ENCODE data around the gene NUP214. TPM values are rescaled to one million over a fixed set of nuclear protein-coding genes. Genes with fewer than 3 reads are reported as not detected.
"Not testable (repeated sequence)": the region's sequence is repeated elsewhere in the genome, so short reads cannot be mapped to it uniquely, and the experiment has no call there.

The NUP214 gene
- total RNA-seq, 2 experiments from 2014 or later: 43.8 to 51.3 TPM

DNA sequence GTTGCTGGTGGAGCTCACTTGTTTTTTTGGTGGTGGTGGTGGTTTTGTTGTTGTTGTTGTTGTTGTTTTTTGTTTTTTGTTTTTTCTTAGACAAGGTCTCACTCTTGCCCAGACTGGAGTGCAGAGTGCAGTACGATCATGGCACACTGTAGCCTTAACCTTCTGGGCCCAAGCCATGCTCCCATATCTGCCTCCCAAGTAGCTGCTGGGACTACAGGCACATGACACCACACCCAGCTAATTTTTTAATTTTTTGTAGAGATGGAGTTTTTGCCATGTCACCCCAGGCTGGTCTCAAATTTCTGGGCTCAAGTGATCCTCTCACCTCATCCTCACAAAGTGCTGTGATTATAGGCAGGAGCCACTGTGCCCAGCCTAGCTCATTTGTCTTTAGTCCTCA is 53.5 kb downstream of the NUP214 start:
- H3K9me3 Mint-ChIP-seq: no peaks in the 10 kb centered on the region
- ChIA-PET CTCF (interaction anchor here (0.7 to 8.4 kb wide), 10 partner anchors 13 to 156 kb away, joined by 3 to 126 read pairs (median 6); no protein-coding TSS in a partner anchor), POLR2A (interaction anchor here (1.2 kb wide), 1 partner anchor 100 kb away, joined by 5 read pairs; no protein-coding TSS in a partner anchor)
- H3K27ac Mint-ChIP-seq: no peak overlapping the region
- H3K27me3 Mint-ChIP-seq: no peaks in the 10 kb centered on the region
- H3K4me1 Mint-ChIP-seq: peaks cover 5% of the 10 kb centered on the region
- DNase-seq: no peak
- H3K36me3 Mint-ChIP-seq (ENCODE audit: low read depth): peaks cover 58% of the 10 kb centered on the region
- no peak overlapping the region for H3K4me3 Mint-ChIP-seq

DNA sequence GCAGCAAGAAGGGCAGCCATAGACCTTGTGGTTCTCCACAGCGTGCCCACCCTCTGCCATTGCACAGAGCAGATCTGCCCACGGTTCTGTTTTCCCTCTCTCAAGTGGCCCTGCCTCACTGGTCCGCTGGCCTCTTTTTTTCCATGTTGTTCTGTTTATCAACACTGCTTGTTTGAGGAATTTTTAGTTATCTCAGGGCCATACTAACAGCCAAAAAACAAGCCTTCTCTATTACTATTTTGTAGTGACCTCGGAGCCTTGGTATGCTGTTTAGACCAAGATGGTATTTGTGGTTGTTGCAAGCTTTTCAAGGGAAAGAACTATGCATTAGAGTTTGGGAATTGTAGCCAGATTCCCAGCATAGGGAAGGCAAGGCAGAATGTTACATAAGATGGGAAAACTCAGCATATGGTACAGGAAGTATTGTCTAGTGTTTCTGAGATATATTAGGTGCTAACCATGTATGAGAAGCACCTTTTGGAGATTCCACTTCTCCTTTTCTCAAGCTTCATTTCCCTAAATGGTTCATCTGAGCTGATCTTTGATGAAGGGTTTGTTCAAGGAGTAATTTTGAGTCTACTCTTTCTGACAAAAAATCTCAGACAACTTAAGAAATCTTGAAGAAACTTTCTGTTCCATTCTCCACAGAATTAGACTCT is 54.3 kb downstream of the NUP214 start:
- peaks cover 5% of the 10 kb centered on the region for H3K4me1 Mint-ChIP-seq
- peaks cover 54% of the 10 kb centered on the region for H3K36me3 Mint-ChIP-seq (ENCODE audit: low read depth)
- ChIA-PET CTCF (interaction anchor here (0.8 to 8.4 kb wide), 12 partner anchors 9 to 171 kb away, joined by 3 to 126 read pairs (median 5); partner anchors contain the start of gene NUP214), POLR2A (interaction anchor here (1.1 to 1.2 kb wide), 2 partner anchors 76 to 99 kb away, joined by 5 read pairs; no protein-coding TSS in a partner anchor)
- DNase-seq: no peak
- no peaks in the 10 kb centered on the region for H3K27me3 Mint-ChIP-seq
- H3K9me3 Mint-ChIP-seq: no peaks in the 10 kb centered on the region
- no peak overlapping the region for H3K4me3 Mint-ChIP-seq
- H3K27ac Mint-ChIP-seq: no peak overlapping the region

DNA sequence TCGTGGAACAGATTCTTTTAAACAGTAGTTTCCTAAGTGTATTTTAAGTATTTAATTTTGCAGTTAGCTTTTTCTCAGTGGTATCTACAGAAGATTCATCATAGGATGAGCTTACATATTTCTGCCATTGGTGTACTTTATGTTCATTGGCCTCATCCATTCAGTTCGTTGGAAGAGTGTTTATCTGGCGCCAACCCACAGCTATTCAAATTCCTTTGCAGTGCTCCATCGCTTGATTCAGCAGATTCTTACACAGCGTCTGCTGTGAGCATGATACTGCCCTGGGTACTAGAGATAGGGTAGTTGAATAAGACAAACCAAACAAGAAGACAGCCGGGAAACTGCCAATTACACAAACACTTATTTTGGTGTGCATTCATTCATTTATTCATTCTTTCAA is 55.1 kb downstream of the NUP214 start:
- Mint-ChIP-seq H3K9me3 (no peaks in the 10 kb centered on the region), H3K27me3 (no peaks in the 10 kb centered on the region), H3K36me3 (ENCODE audit: low read depth) (peaks cover 49% of the 10 kb centered on the region), H3K27ac (no peak overlapping the region), H3K4me1 (peaks cover 3% of the 10 kb centered on the region), H3K4me3 (no peak overlapping the region)
- no peak for DNase-seq
- ChIA-PET CTCF (interaction anchor here (0.8 to 8.4 kb wide), 11 partner anchors 10 to 170 kb away, joined by 3 to 126 read pairs (median 5); partner anchors contain the start of gene NUP214), POLR2A (interaction anchor here (1.1 kb wide), 1 partner anchor 76 kb away, joined by 5 read pairs; no protein-coding TSS in a partner anchor)

DNA sequence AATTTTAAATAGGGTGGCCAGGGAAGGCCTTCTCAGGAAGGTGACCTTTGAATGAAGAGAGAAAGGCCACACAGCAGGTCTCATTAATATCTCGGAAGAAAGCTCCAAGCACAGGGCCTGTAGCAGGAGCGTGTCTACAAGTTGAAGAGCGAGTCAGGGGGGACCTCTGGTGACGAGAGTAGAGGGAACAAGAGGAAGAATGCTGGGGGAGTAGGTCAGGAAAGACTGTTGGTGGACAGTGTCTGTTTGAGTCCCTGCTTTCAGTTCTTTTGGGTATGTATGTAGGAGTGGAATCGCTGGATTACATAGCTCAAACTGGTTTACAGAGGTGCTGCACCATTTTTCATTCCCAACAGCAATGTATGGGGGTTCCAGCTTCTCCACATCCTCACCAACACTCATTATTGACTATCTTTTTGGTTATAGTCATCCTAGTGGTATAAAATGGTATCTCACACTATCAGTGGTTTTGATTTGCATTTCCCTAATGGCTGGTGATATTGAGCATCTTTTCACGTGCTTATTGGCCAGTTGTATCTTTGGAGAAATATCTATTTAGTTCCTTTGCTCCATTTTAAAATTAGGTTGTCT is 55.8 kb downstream of the NUP214 start:
- POLR2A ChIA-PET: interaction anchor here (1.1 kb wide), 1 partner anchor 75 kb away, joined by 5 read pairs; no protein-coding TSS in a partner anchor
- peaks cover 46% of the 10 kb centered on the region for H3K36me3 Mint-ChIP-seq (ENCODE audit: low read depth)
- no peak overlapping the region for H3K27ac Mint-ChIP-seq

DNA sequence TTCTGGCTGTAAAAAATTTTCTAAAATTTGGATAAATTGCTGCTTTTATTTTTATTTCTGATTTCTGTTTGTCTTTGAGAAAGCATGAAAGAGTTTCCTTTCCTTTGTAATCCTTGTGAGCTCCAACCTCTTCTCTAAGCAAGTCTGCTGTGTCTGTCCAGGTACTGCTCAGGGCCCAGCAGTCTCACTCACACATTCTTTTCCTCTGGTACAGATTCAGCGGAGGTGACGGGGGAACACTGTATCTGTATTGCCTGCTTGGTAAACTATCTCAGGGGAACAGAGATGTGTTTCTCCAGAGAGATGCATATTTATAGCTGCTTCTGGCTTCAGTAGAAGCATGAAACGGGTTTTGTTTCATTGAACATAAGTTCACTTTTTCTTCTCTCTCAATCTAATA is 60.5 kb downstream of the NUP214 start:
- ChIA-PET CTCF (interaction anchor here (1.4 kb wide), 1 partner anchor 150 kb away, joined by 3 read pairs; no protein-coding TSS in a partner anchor), POLR2A (no interaction called here)
- no peak overlapping the region for H3K4me3 Mint-ChIP-seq
- peaks cover 52% of the 10 kb centered on the region for H3K36me3 Mint-ChIP-seq (ENCODE audit: low read depth)
- H3K27ac Mint-ChIP-seq: no peak overlapping the region
- DNase-seq: no peak
- no peaks in the 10 kb centered on the region for H3K9me3 Mint-ChIP-seq
- no peaks in the 10 kb centered on the region for H3K27me3 Mint-ChIP-seq
- peaks cover 3% of the 10 kb centered on the region for H3K4me1 Mint-ChIP-seq

More for the DNA sequence above, 55.8 kb downstream of the NUP214 start:
- Mint-ChIP-seq H3K27me3 (no peaks in the 10 kb centered on the region), H3K4me3 (no peak overlapping the region), H3K4me1 (peaks cover 3% of the 10 kb centered on the region), H3K9me3 (no peaks in the 10 kb centered on the region)
- no peak for DNase-seq
- CTCF ChIA-PET: interaction anchor here (1.2 to 8.4 kb wide), 8 partner anchors 14 to 230 kb away, joined by 3 to 126 read pairs (median 6); no protein-coding TSS in a partner anchor

DNA sequence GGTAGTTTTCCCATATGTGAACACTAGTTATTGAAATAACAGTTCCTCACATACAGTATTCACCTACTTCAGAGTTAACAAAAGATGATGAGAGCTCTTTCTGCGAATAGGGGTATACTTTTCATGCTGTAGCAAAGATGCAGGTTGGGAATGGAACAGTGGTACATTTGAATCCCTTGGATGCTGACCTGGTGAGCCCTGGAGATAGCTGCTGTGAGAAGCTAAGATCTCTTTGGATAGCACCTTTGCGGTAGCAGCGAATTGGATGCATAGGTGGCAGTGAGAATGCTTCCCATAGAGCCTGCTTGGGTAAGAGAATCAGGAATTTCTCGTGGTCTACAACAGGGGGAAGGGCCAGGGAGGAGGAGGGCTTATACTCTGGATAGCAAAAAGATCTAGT is 61.2 kb downstream of the NUP214 start:
- Mint-ChIP-seq H3K4me3 (no peak overlapping the region), H3K27me3 (no peaks in the 10 kb centered on the region), H3K9me3 (no peaks in the 10 kb centered on the region), H3K36me3 (ENCODE audit: low read depth) (peaks cover 49% of the 10 kb centered on the region), H3K27ac (no peak overlapping the region), H3K4me1 (peaks cover 3% of the 10 kb centered on the region)
- DNase-seq: no peak
- POLR2A ChIA-PET: no interaction called here
- CTCF ChIA-PET: no interaction called here

DNA sequence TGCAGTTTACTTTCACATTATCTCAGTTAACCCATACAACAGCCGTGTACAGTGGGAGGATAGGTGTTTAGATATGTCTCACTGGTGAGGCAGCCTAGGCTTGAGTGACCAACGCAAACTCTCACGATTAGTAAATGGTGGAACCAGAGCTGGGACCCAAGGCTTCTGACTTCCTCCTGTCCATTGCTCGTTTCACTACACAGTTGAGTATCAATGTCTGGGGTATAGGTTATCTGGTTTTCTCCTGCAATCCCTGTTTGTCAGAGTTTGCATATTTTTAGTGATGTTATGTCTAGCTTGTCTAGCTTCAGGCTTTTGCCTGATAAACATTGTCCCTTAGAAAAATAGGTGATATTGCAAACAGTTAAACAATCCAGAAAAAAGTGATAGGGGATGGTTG is 62.6 kb downstream of the NUP214 start:
- Mint-ChIP-seq H3K27me3 (no peaks in the 10 kb centered on the region), H3K9me3 (no peaks in the 10 kb centered on the region), H3K36me3 (ENCODE audit: low read depth) (peaks cover 44% of the 10 kb centered on the region), H3K4me3 (no peak overlapping the region), H3K27ac (no peak overlapping the region), H3K4me1 (peaks cover 3% of the 10 kb centered on the region)
- CTCF ChIA-PET: no interaction called here
- DNase-seq: no peak
- POLR2A ChIA-PET: no interaction called here

DNA sequence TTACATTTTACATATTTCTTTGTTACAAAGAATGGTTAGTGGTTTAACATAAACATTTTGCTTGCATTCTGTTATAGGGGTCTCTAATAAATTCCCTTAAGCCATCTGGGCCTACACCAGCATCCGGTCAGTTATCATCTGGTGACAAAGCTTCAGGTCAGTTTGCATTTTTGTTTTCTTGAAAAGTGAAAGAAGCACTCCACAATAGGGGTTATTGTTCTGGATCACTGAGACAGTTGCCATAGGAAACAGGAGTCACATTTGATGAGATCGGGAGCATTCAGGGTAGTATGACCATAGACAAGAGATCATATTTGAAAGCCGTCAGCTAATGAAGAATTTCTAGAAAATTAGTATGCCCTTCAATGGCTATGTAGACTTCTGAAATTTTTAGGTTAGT is 63.6 kb downstream of the NUP214 start:
- ChIA-PET POLR2A (no interaction called here), CTCF (no interaction called here)
- Mint-ChIP-seq H3K27me3 (no peaks in the 10 kb centered on the region), H3K9me3 (no peaks in the 10 kb centered on the region), H3K36me3 (ENCODE audit: low read depth) (peaks cover 47% of the 10 kb centered on the region), H3K27ac (no peak overlapping the region), H3K4me3 (no peak overlapping the region), H3K4me1 (peaks cover 3% of the 10 kb centered on the region)
- no peak for DNase-seq

DNA sequence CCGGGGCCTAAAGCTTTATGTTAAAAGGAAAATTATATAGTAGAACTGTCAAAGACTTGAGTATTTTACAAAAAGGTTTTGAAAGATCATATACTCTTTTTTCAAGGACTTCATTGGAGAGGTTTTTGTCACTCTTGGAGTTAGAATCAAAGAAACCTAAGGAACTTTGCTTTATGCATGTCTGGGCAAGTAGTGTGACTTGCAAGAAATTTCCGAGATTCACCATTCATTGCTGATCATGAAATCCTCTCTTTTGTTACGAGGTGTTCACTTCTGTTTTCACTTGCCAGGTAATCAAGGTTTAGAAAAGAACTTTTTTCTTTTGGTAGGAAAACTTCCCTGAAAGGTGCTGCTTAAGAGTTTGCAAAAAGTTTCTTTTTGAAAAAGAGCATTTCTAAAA is 64.8 kb downstream of the NUP214 start:
- peaks cover 3% of the 10 kb centered on the region for H3K4me1 Mint-ChIP-seq
- H3K27ac Mint-ChIP-seq: no peak overlapping the region
- DNase-seq: no peak
- H3K36me3 Mint-ChIP-seq (ENCODE audit: low read depth): peaks cover 56% of the 10 kb centered on the region
- H3K4me3 Mint-ChIP-seq: no peak overlapping the region
- H3K9me3 Mint-ChIP-seq: no peaks in the 10 kb centered on the region
- CTCF ChIA-PET: interaction anchor here (1.1 kb wide), 1 partner anchor 12 kb away, joined by 4 read pairs; no protein-coding TSS in a partner anchor
- POLR2A ChIA-PET: interaction anchor here (0.7 to 1.4 kb wide), 2 partner anchors 66 to 338 kb away, joined by 3 read pairs; no protein-coding TSS in a partner anchor
- no peaks in the 10 kb centered on the region for H3K27me3 Mint-ChIP-seq

DNA sequence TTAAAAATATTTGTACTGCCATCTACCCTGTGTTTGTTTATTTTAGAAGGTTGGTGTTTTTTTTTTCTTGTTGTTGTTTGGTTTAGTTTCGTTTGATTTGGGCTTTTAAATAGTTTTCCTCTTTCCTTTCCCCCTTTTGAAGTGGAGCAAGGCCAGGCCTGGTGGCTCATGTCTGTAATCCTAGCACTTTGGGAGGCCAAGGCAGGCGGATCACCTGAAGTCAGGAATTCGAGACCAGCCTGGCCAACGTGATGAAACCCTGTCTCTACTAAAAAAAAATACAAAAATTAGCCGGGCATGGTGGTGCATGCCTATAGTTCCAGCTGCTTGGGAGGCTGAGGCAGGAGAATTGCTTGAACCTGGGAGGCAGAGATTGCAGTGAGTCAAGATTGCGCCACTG is 65.6 kb downstream of the NUP214 start:
- H3K27me3 Mint-ChIP-seq, DNase-seq, H3K9me3 Mint-ChIP-seq, H3K4me1 Mint-ChIP-seq, H3K4me3 Mint-ChIP-seq, H3K27ac Mint-ChIP-seq: not testable (repeated sequence)
- peaks cover 56% of the 10 kb centered on the region for H3K36me3 Mint-ChIP-seq (ENCODE audit: low read depth)
- ChIA-PET CTCF (interaction anchor here (0.9 to 1.3 kb wide), 2 partner anchors 14 to 145 kb away, joined by 3 to 4 read pairs; no protein-coding TSS in a partner anchor), POLR2A (interaction anchor here (1.4 kb wide), 1 partner anchor 65 kb away, joined by 3 read pairs; no protein-coding TSS in a partner anchor)

DNA sequence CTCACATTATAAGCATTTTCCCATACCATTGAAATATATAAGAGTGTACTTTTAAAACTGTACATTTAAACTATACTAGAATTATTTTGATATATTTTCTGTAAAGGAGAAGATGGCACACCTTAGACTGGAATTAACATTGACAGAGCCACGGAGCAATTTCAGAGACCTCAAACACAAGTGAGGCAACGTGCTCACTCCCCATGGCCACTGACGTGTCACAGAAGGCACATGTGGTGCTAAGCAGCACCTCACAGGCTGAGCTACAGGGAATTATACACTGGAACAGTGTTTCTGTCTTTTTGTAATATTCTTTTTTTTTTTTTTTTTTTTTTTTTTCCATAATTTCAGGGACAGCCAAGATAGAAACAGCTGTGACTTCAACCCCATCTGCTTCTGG is 66.5 kb downstream of the NUP214 start:
- CTCF ChIA-PET: interaction anchor here (0.7 to 1.3 kb wide), 5 partner anchors 14 to 158 kb away, joined by 3 to 5 read pairs (median 4); no protein-coding TSS in a partner anchor
- Mint-ChIP-seq H3K9me3 (no peaks in the 10 kb centered on the region), H3K4me3 (no peak overlapping the region), H3K27ac (no peak overlapping the region), H3K36me3 (ENCODE audit: low read depth) (peaks cover 52% of the 10 kb centered on the region), H3K4me1 (peaks cover 3% of the 10 kb centered on the region), H3K27me3 (no peaks in the 10 kb centered on the region)
- no peak for DNase-seq
- POLR2A ChIA-PET: no interaction called here

DNA sequence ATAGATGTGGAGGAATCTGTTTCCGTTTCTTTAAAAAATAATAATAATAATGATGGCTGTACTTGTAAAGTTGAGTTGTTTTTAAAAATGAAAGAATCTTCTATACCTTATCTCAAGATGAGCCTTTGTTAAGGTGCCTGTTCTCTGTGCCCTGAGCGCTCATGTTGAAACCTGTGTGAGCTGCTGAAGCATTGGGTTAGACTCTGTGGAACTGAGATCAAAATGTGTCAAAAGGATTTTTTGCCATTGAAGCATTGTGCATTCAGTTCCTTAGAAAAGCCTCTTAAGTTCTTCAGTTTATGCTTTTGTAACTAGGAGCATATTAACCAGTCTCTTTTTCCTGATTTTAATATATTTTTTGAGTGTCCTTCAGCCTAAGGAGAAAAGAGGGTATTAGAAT is 67.7 kb downstream of the NUP214 start:
- DNase-seq: no peak
- H3K36me3 Mint-ChIP-seq (ENCODE audit: low read depth): peaks cover 56% of the 10 kb centered on the region
- peaks cover 3% of the 10 kb centered on the region for H3K4me1 Mint-ChIP-seq
- no peak overlapping the region for H3K4me3 Mint-ChIP-seq
- ChIA-PET POLR2A (no interaction called here), CTCF (interaction anchor here (0.6 to 1.3 kb wide), 3 partner anchors 128 to 156 kb away, joined by 3 to 5 read pairs (median 3); no protein-coding TSS in a partner anchor)
- H3K27ac Mint-ChIP-seq: no peak overlapping the region
- no peaks in the 10 kb centered on the region for H3K9me3 Mint-ChIP-seq
- H3K27me3 Mint-ChIP-seq: no peaks in the 10 kb centered on the region

DNA sequence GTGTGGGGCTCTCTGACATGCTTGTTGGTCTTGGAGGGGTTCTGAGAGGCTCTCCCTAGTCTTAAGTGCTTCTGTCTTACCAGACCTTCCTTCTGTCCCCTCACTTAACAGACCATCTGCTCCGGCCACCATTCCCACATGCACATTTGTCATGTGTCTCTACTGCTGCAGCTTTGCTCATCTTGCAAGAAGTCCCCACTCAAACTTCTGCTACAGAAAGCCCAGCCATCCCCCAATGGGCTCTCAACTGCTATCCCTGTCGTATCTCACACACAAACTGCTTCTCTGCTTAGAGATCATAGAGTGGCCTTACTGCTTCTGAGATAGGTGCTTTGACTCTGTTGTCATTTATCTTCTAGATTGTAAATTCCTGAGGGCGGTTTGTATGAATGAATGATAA is 69.4 kb downstream of the NUP214 start:
- peaks cover 1% of the 10 kb centered on the region for H3K4me1 Mint-ChIP-seq
- no peak overlapping the region for H3K27ac Mint-ChIP-seq
- H3K4me3 Mint-ChIP-seq: no peak overlapping the region
- peaks cover 56% of the 10 kb centered on the region for H3K36me3 Mint-ChIP-seq (ENCODE audit: low read depth)
- DNase-seq: no peak
- CTCF ChIA-PET: no interaction called here
- no peaks in the 10 kb centered on the region for H3K9me3 Mint-ChIP-seq
- H3K27me3 Mint-ChIP-seq: no peaks in the 10 kb centered on the region
- POLR2A ChIA-PET: no interaction called here

Measured in activated CD4-positive, alpha-beta memory T cell treated with anti-CD3 and anti-CD28 coated beads, Interleukin-2, amount 10 ng/mL, durations not matched to agents 7 days and 5 days (primary cell).